HepG2 (cell line): ENCODE data around the gene LRRN2. TPM values are rescaled to one million over a fixed set of nuclear protein-coding genes. Genes with fewer than 3 reads are reported as not detected.

Source experiments
- ATAC-seq: fragments of 200-7000 bp; cut with Tn5 transposase; 3 replicates; pipeline ENCODE4 v1.9.1; 2020; ENCODE audit warnings: mild to moderate bottlenecking, moderate library complexity
- BruUV-seq: library from RNA; stranded (reverse); fragments of 400-500 nt; replicated peaks from 2 replicates; lab custom pipeline; 2021; lab: Mats Ljungman, UMichigan
- CTCF ChIA-PET: fragments of 300-600 bp; formaldehyde crosslinking; extraction: SDS; loops from one replicate; lab custom pipeline; 2021; ENCODE audit warnings: low total read pairs, inconsistent platforms, low intra/inter-chr PET ratio; lab: Yijun Ruan, JAX
- POLR2A ChIA-PET: fragments of 350-600 bp; sonication (Branson Sonifier 250); formaldehyde crosslinking; loops from one replicate; lab custom pipeline; 2020; ENCODE audit warnings: antibody characterized with exemption, inconsistent platforms; lab: Yijun Ruan, JAX
- DNase-seq: peaks from one replicate; pipeline ENCODE4 v3.0.0-alpha.2; 2015; ENCODE audit warnings: low spot score
- FAIRE-seq: peaks from 3 replicates; lab custom pipeline; 2011; peaks lifted over from hg19 to GRCh38; lab: Jason Lieb, UNC
- H2AFZ ChIP-seq: one replicate; pipeline ENCODE4 v1.6.1; 2011; ENCODE audit warnings: low read length, inconsistent platforms
- H3K27ac ChIP-seq: fragments of 300-600 bp; 3 replicates; pipeline ENCODE4 v1.8.0; 2011; ENCODE audit warnings: mixed run types, mild to moderate bottlenecking, mixed read lengths, low read length, inconsistent platforms; ENCODE audit not compliant: insufficient read depth; ENCODE audit errors: extremely low read length
- H3K27me3 ChIP-seq, 2 experiments: fragments of 200-600 bp in 1 of 2; 2 replicates in 1 of 2; 3 replicates in 1 of 2; pipeline versions ENCODE4 v1.6.0 to v1.8.0; 2011; ENCODE audit warnings: low read length in 2 of 2, mild to moderate bottlenecking in 2 of 2, moderate library complexity in 2 of 2, inconsistent platforms in 1 of 2; ENCODE audit not compliant: insufficient read depth in 2 of 2, control insufficient read depth in 1 of 2
- H3K36me3 ChIP-seq, 2 experiments: fragments of 200-600 bp in 1 of 2; replicated peaks in 1 of 2; 2 replicates in 1 of 2; 3 replicates in 1 of 2; pipeline versions ENCODE4 v1.5.1 to v1.8.0; 2011; ENCODE audit warnings: low read length in 2 of 2, inconsistent platforms in 1 of 2; ENCODE audit not compliant: insufficient read depth in 2 of 2, control insufficient read depth in 1 of 2
- H3K4me1 ChIP-seq: 2 replicates; pipeline ENCODE4 v1.5.1; 2012; ENCODE audit warnings: low read length, inconsistent platforms; ENCODE audit not compliant: insufficient read depth
- H3K4me2 ChIP-seq: 2 replicates; pipeline ENCODE4 v1.6.0; 2011; ENCODE audit warnings: low read depth, low read length, inconsistent platforms
- H3K4me3 ChIP-seq, 3 experiments: fragments of 200-600 bp in 1 of 3; sonication (generic), shearing (Covaris generic) in 1 of 3; replicated peaks in 1 of 3; 2 replicates each; pipeline ENCODE4 v1.5.1; 2011 to 2016; ENCODE audit warnings: low read length in 3 of 3, inconsistent platforms in 2 of 3, low read depth in 2 of 3, mild to moderate bottlenecking in 2 of 3, control low read depth in 1 of 3, mixed read lengths in 1 of 3; ENCODE audit not compliant: insufficient read depth in 1 of 3
- H3K79me2 ChIP-seq: one replicate; pipeline ENCODE4 v1.6.1; 2011; ENCODE audit warnings: low read length, inconsistent platforms; ENCODE audit not compliant: insufficient read depth
- H3K9ac ChIP-seq: 2 replicates; pipeline ENCODE4 v1.6.0; 2011; ENCODE audit warnings: mild to moderate bottlenecking, low read depth, low read length, inconsistent platforms; ENCODE audit not compliant: insufficient read depth
- H3K9me3 ChIP-seq: 2 replicates; pipeline ENCODE4 v1.5.1; 2012; ENCODE audit warnings: mild to moderate bottlenecking, low read length
- H4K20me1 ChIP-seq: 2 replicates; pipeline ENCODE4 v1.6.0; 2011; ENCODE audit warnings: inconsistent platforms, mild to moderate bottlenecking, low read length, moderate library complexity; ENCODE audit not compliant: insufficient read depth
- FLYWCH1 ChIP-seq: sonication (generic); formaldehyde crosslinking; IDR thresholded peaks from 2 replicates; pipeline ENCODE4 v1.8.1; 2023; ENCODE audit warnings: mild to moderate bottlenecking, missing genetic modification reagents
- HNRNPUL1 ChIP-seq: fragments of 200-400 bp; formaldehyde crosslinking; IDR thresholded peaks from 2 replicates; pipeline ENCODE4 v1.6.1; 2017; ENCODE audit warnings: low read depth, mild to moderate bottlenecking, low read length, moderate library complexity
- MED13 ChIP-seq: sonication (generic); formaldehyde crosslinking; IDR thresholded peaks from 2 replicates; pipeline ENCODE4 v1.5.0; 2020; ENCODE audit warnings: missing genetic modification reagents
- NCOR1 ChIP-seq: fragments of 200-600 bp; sonication (generic); IDR thresholded peaks from 2 replicates; pipeline ENCODE4 v1.7.0; 2017; ENCODE audit warnings: antibody characterized with exemption, low read length, borderline replicate concordance
- POLR2AphosphoS2 ChIP-seq: IDR thresholded peaks from 2 replicates; pipeline ENCODE4 v1.6.1; 2011; ENCODE audit warnings: low read depth, low read length, improper control_type of control experiment
- PRDM10 ChIP-seq: sonication (generic); formaldehyde crosslinking; IDR thresholded peaks from 2 replicates; pipeline ENCODE4 v1.4.0; 2020; ENCODE audit warnings: low read depth, missing genetic modification reagents
- PRMT3 ChIP-seq: sonication (generic); formaldehyde crosslinking; IDR thresholded peaks from 2 replicates; pipeline ENCODE4 v1.8.1; 2022; ENCODE audit warnings: low read depth, mild to moderate bottlenecking, moderate library complexity, missing genetic modification reagents, borderline replicate concordance
- RBM22 ChIP-seq: fragments of 200-400 bp; formaldehyde crosslinking; optimal IDR thresholded peaks from 2 replicates; pipeline ENCODE3; 2017; ENCODE audit warnings: mild to moderate bottlenecking, low read length, moderate library complexity
- THAP7 ChIP-seq: sonication (generic); formaldehyde crosslinking; IDR thresholded peaks from 2 replicates; pipeline ENCODE4 v1.8.1; 2023; ENCODE audit warnings: mild to moderate bottlenecking, missing genetic modification reagents
- ZFP1 ChIP-seq: IDR thresholded peaks from 2 replicates; pipeline ENCODE4 v1.6.1; 2016
- ZFP82 ChIP-seq: sonication (generic); formaldehyde crosslinking; IDR thresholded peaks from 2 replicates; pipeline ENCODE4 v1.5.1; 2020; ENCODE audit warnings: mild to moderate bottlenecking, missing genetic modification reagents, borderline replicate concordance
- ZNF12 ChIP-seq: sonication (generic); formaldehyde crosslinking; IDR thresholded peaks from 2 replicates; pipeline ENCODE4 v1.5.0; 2020; ENCODE audit warnings: missing genetic modification reagents
- ZNF160 ChIP-seq: sonication (generic); formaldehyde crosslinking; IDR thresholded peaks from 2 replicates; pipeline ENCODE4 v1.8.0; 2022; ENCODE audit warnings: mild to moderate bottlenecking, inconsistent platforms, missing genetic modification reagents
- ZNF510 ChIP-seq: sonication (generic); formaldehyde crosslinking; IDR thresholded peaks from 2 replicates; pipeline ENCODE4 v1.4.0; 2020; ENCODE audit warnings: low read depth, mild to moderate bottlenecking, missing genetic modification reagents
- WGBS: methylation state at CpG from one replicate; pipeline ENCODE4 v1.1.6; 2017; ENCODE audit warnings: low lambda C conversion rate; 5-methylcytosine and 5-hydroxymethylcytosine counted together
- in situ Hi-C: cut with HindIII; loops from 2 replicates; pipeline ENCODE4 v1.10.0; 2017; ENCODE audit warnings: low pct_unique_long_range_greater_than_20kb; ENCODE audit not compliant: extremely low pct_ligation_motif_present
- intact Hi-C: fragments of 100-400 bp; cut with micrococcal nuclease; formaldehyde crosslinking; loops from one replicate; pipeline ENCODE4 v1.10.0; 2022; ENCODE audit not compliant: unreplicated experiment
- polyA plus RNA-seq, 8 experiments: library from polyadenylated mRNA; depleted of rRNA in 3 of 8; stranded (reverse) in 7 of 8; unstranded in 1 of 8; fragments of >200 nt; fragmentation: Illumina TruSeq in 4 of 8; extraction: Trizol in 4 of 8; gene quantifications; 2 replicates each; pipeline versions ENCODE4 v1.2.1 to v1.2.3, GENCODE V29; 2011 to 2016; ENCODE audit warnings: low read depth in 4 of 8, missing spikeins in 1 of 8, mixed read lengths in 1 of 8; ENCODE audit not compliant: insufficient read depth in 1 of 8
- total RNA-seq, 5 experiments: library from RNA; depleted of rRNA; stranded (reverse); fragments of >200 nt; fragmentation: Illumina TruSeq; extraction: Trizol; gene quantifications; 2 replicates each; pipeline ENCODE4 v1.2.3, GENCODE V29; 2016; ENCODE audit warnings: low read depth in 1 of 5

LRRN2 gene
- total and polyA plus RNA-seq, 2 of the 13 experiments (the other 11 are each of a cell fraction or from before 2014, with no cell fraction given): not detected

DNA sequence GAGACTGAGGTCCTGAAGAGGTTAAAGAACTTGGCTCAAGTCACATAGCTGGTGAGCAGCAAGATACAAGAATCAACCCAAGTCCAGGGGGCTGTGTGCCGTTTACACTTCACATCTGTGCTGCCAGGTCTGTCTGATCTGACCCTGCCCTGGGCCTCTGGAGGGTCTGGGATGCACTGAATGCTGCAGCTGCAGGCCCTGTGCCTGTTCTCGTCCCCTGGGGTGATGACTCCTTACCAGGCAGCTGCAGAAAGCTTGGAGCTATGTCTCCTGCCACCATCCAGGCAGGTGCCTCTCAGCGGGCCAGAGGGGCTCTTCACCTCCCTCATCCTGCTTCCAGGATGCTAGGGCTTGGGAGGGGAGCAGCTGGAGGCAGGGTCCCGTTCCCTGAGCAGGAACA, 63.5 kb downstream of the LRRN2 start:
- no peak overlapping the region for H3K27ac ChIP-seq
- H3K9me3 ChIP-seq: no peaks in the 10 kb centered on the region
- in situ Hi-C loops: no loop called here
- H3K4me3 ChIP-seq: no peak overlapping the region
- H3K79me2 ChIP-seq: no peaks in the 10 kb centered on the region
- DNase-seq (no peak), ATAC-seq (no peak), FAIRE-seq (no peak)
- no peak overlapping the region for H3K4me2 ChIP-seq
- H2AFZ ChIP-seq: no peak overlapping the region
- TF ChIP-seq ZNF510 (CRISPR knock-in tag) (no peak), ZNF12 (CRISPR knock-in tag) (no peak), FLYWCH1 (CRISPR knock-in tag) (no peak), HNRNPUL1 (no peak)
- intact Hi-C loops: no loop called here
- 0% methylated on average over 2 of the region's 4 CpGs for WGBS
- ChIA-PET POLR2A (no interaction called here), CTCF (no interaction called here)
- peaks cover 25% of the 10 kb centered on the region for H3K4me1 ChIP-seq
- H3K9ac ChIP-seq: no peak overlapping the region
- no peaks in the 10 kb centered on the region for H3K36me3 ChIP-seq
- H4K20me1 ChIP-seq: no peaks in the 10 kb centered on the region
- BruUV-seq: no TSS peak
- peaks cover 7 to 32% of the 10 kb centered on the region in 2 experiments; a peak in 4 of 5 replicates for H3K27me3 ChIP-seq

- H3K27me3 ChIP-seq: peaks cover 9 to 38% of the 10 kb centered on the region in 2 experiments; a peak in 4 of 5 replicates
- FAIRE-seq (no peak), DNase-seq (no peak), ATAC-seq (no peak)
- no peak overlapping the region for H3K9ac ChIP-seq
- intact Hi-C loops: no loop called here
- no peak overlapping the region for H3K4me3 ChIP-seq
- TF ChIP-seq RBM22: no peak
- no peak for TF ChIP-seq POLR2AphosphoS2
- no peak for TF ChIP-seq MED13 (CRISPR knock-in tag)
- TF ChIP-seq ZNF160 (CRISPR knock-in tag): no peak
- no peak for TF ChIP-seq PRDM10 (CRISPR knock-in tag)
- TF ChIP-seq PRMT3 (CRISPR knock-in tag): no peak
- TF ChIP-seq NCOR1: no peak
- TF ChIP-seq ZFP1 (CRISPR knock-in tag): no peak
- TF ChIP-seq THAP7 (CRISPR knock-in tag): no peak
- no peak for TF ChIP-seq ZFP82 (CRISPR knock-in tag)
- no peaks in the 10 kb centered on the region for H3K9me3 ChIP-seq
- H2AFZ ChIP-seq: no peak overlapping the region
- no peak overlapping the region for H3K27ac ChIP-seq
- H3K36me3 ChIP-seq: no peaks in the 10 kb centered on the region
- H3K4me1 ChIP-seq: peaks cover 25% of the 10 kb centered on the region
- H3K79me2 ChIP-seq: no peaks in the 10 kb centered on the region
- no TSS peak for BruUV-seq
- in situ Hi-C loops: no loop called here
- no peaks in the 10 kb centered on the region for H4K20me1 ChIP-seq
- 9% methylated on average over 3 of the region's 3 CpGs for WGBS
- H3K4me2 ChIP-seq: no peak overlapping the region
- ChIA-PET CTCF (no interaction called here), POLR2A (no interaction called here)
These were observed 64.1 kb downstream of the LRRN2 start for GRCh38 chr1:204621396-204621795.
